SK-N-SH (cell line): Measurements from ENCODE around the gene DENND10. TPM values are rescaled to one million over a fixed set of nuclear protein-coding genes. Genes with fewer than 3 reads are reported as not detected.

Experiments used
- CTCF ChIA-PET: fragments of 300-600, 350-600 bp; formaldehyde crosslinking; extraction: SDS; loops from one replicate; lab custom pipeline; 2021; lab: Yijun Ruan, JAX
- POLR2A ChIA-PET: fragments of 350-600 bp; sonication (Branson Sonifier 250); formaldehyde crosslinking; extraction: SDS; loops from one replicate; lab custom pipeline; 2020; ENCODE audit warnings: antibody characterized with exemption, inconsistent platforms; lab: Yijun Ruan, JAX
- DNase-seq: peaks from one replicate; pipeline ENCODE4 v3.0.0; 2012
- H2AFZ ChIP-seq: fragments of 200-600 bp; sonication (generic); 2 replicates; pipeline ENCODE4 v1.8.1; 2016; ENCODE audit warnings: antibody characterized with exemption, mild to moderate bottlenecking, low read depth
- H3F3A ChIP-seq: fragments of 200-600 bp; sonication (generic); replicated peaks from 2 replicates; pipeline ENCODE3; 2016; ENCODE audit warnings: antibody characterized with exemption, mild to moderate bottlenecking; ENCODE audit not compliant: insufficient read depth
- H3K27ac ChIP-seq, 2 experiments: fragments of 200-500 bp in 1 of 2; fragments of 200-600 bp in 1 of 2; sonication (Bioruptor generic) in 1 of 2; sonication (generic), shearing (Covaris generic) in 1 of 2; 2 replicates each; pipeline versions ENCODE4 v1.5.1 to v1.6.1; 2014 to 2016; ENCODE audit warnings: low read depth in 2 of 2, inconsistent platforms in 1 of 2, low read length in 1 of 2, mild to moderate bottlenecking in 1 of 2, mixed read lengths in 1 of 2
- H3K27me3 ChIP-seq: fragments of 200-600 bp; sonication (generic), shearing (Covaris generic); 2 replicates; pipeline ENCODE4 v1.6.1; 2016; ENCODE audit warnings: mixed run types; ENCODE audit not compliant: insufficient read depth
- H3K36me3 ChIP-seq, 2 experiments: fragments of 200-500 bp in 1 of 2; fragments of 200-600 bp in 1 of 2; sonication (Bioruptor generic) in 1 of 2; sonication (generic) in 1 of 2; replicated peaks in 1 of 2; 2 replicates each; pipeline versions ENCODE3 to v1.5.1; 2014 to 2016; ENCODE audit warnings: low read length in 1 of 2, mild to moderate bottlenecking in 1 of 2; ENCODE audit not compliant: insufficient read depth in 2 of 2, control insufficient read depth in 1 of 2
- H3K4me1 ChIP-seq, 2 experiments: fragments of 200-500 bp in 1 of 2; fragments of 200-600 bp in 1 of 2; sonication (Bioruptor generic) in 1 of 2; sonication (generic), shearing (Covaris generic) in 1 of 2; 2 replicates each; pipeline versions ENCODE4 v1.5.1 to v1.6.1; 2014 to 2016; ENCODE audit warnings: low read depth in 1 of 2, low read length in 1 of 2, mixed run types in 1 of 2; ENCODE audit not compliant: insufficient read depth in 2 of 2, control insufficient read depth in 1 of 2
- H3K4me2 ChIP-seq: fragments of 200-600 bp; sonication (generic), shearing (Covaris generic); 2 replicates; pipeline ENCODE4 v1.6.1; 2017; ENCODE audit warnings: mixed run types
- H3K4me3 ChIP-seq, 2 experiments: fragments of 200-500 bp in 1 of 2; fragments of 200-600 bp in 1 of 2; sonication (Bioruptor generic) in 1 of 2; sonication (generic), shearing (Covaris generic) in 1 of 2; 2 replicates each; pipeline versions ENCODE4 v1.5.1 to v1.8.1; 2014 to 2016; ENCODE audit warnings: low read depth in 2 of 2, inconsistent platforms in 1 of 2, low read length in 1 of 2, mild to moderate bottlenecking in 1 of 2, mixed read lengths in 1 of 2, moderate library complexity in 1 of 2
- H3K79me2 ChIP-seq: fragments of 200-600 bp; sonication (generic); 2 replicates; pipeline ENCODE4 v1.8.1; 2017; ENCODE audit warnings: mild to moderate bottlenecking; ENCODE audit not compliant: insufficient read depth
- H3K9ac ChIP-seq: fragments of 200-600 bp; sonication (generic); 2 replicates; pipeline ENCODE4 v1.6.1; 2017; ENCODE audit warnings: mixed run types
- H3K9me2 ChIP-seq: fragments of 200-600 bp; sonication (generic); 2 replicates; pipeline ENCODE4 v1.6.1; 2017; ENCODE audit warnings: mixed run types
- H3K9me3 ChIP-seq: fragments of 200-600 bp; sonication (generic); 2 replicates; pipeline ENCODE4 v1.6.1; 2017; ENCODE audit warnings: mixed run types, mild to moderate bottlenecking, moderate library complexity
- H4K20me1 ChIP-seq: fragments of 200-600 bp; sonication (generic); 2 replicates; pipeline ENCODE4 v1.6.1; 2017; ENCODE audit warnings: mild to moderate bottlenecking, mixed run types; ENCODE audit not compliant: insufficient read depth
- CTCF ChIP-seq: fragments of 200-600 bp; sonication (generic); IDR thresholded peaks from 2 replicates; pipeline ENCODE4 v1.6.1; 2017; ENCODE audit warnings: antibody characterized with exemption, mild to moderate bottlenecking, moderate library complexity
- FOXM1 ChIP-seq: IDR thresholded peaks from 2 replicates; pipeline ENCODE4 v1.4.0; 2012; ENCODE audit warnings: low read depth, mild to moderate bottlenecking
- GATA2 ChIP-seq: sonication (generic); formaldehyde crosslinking; IDR thresholded peaks from 2 replicates; pipeline ENCODE4 v1.5.0; 2020; ENCODE audit warnings: mild to moderate bottlenecking, missing genetic modification reagents
- JUND ChIP-seq: IDR thresholded peaks from 2 replicates; pipeline ENCODE4 v1.4.0; 2012
- MAX ChIP-seq: IDR thresholded peaks from 2 replicates; pipeline ENCODE4 v1.4.0; 2012; ENCODE audit warnings: low read depth
- NFIC ChIP-seq: IDR thresholded peaks from 2 replicates; pipeline ENCODE4 v1.4.0; 2012; ENCODE audit warnings: borderline replicate concordance
- NRF1 ChIP-seq: IDR thresholded peaks from 2 replicates; pipeline ENCODE4 v1.6.1; 2012; ENCODE audit warnings: low read depth, mild to moderate bottlenecking, low read length
- PBX3 ChIP-seq: IDR thresholded peaks from 2 replicates; pipeline ENCODE4; 2012
- POLR2AphosphoS5 ChIP-seq: IDR thresholded peaks from 2 replicates; pipeline ENCODE4 v1.6.1; 2012; ENCODE audit warnings: low read depth, low read length
- RCOR1 ChIP-seq: fragments of 150-350 bp; IDR thresholded peaks from 2 replicates; pipeline ENCODE4 v1.6.1; 2017; ENCODE audit warnings: antibody characterized with exemption, low read length
- REST ChIP-seq: IDR thresholded peaks from 2 replicates; pipeline ENCODE4 v1.6.1; 2012; ENCODE audit warnings: mild to moderate bottlenecking, low read depth, low read length, moderate library complexity
- RFX5 ChIP-seq: IDR thresholded peaks from 2 replicates; pipeline ENCODE4 v1.6.1; 2012; ENCODE audit warnings: mild to moderate bottlenecking, improper control_type of control experiment, low read length
- RXRA ChIP-seq: IDR thresholded peaks from 2 replicates; pipeline ENCODE4 v1.4.0; 2012; ENCODE audit warnings: low read depth, mild to moderate bottlenecking, borderline replicate concordance
- SIN3A ChIP-seq: IDR thresholded peaks from 2 replicates; pipeline ENCODE4 v1.6.1; 2012; ENCODE audit warnings: low read depth, mild to moderate bottlenecking, low read length, moderate library complexity, borderline replicate concordance
- SMC3 ChIP-seq: IDR thresholded peaks from 2 replicates; pipeline ENCODE4 v1.6.1; 2012; ENCODE audit warnings: low read depth, low read length, improper control_type of control experiment
- TAF1 ChIP-seq: IDR thresholded peaks from 2 replicates; pipeline ENCODE4 v1.6.1; 2012; ENCODE audit warnings: low read depth, mild to moderate bottlenecking, low read length, moderate library complexity, borderline replicate concordance
- TCF12 ChIP-seq: IDR thresholded peaks from 2 replicates; pipeline ENCODE4 v1.4.0; 2012
- TEAD4 ChIP-seq: IDR thresholded peaks from 2 replicates; pipeline ENCODE4 v1.4.0; 2012; ENCODE audit warnings: mild to moderate bottlenecking, borderline replicate concordance; ENCODE audit not compliant: insufficient read depth
- USF1 ChIP-seq: IDR thresholded peaks from 2 replicates; pipeline ENCODE4 v1.4.0; 2012; ENCODE audit warnings: low read depth, borderline replicate concordance
- YY1 ChIP-seq: IDR thresholded peaks from 2 replicates; pipeline ENCODE4 v1.4.0; 2012; ENCODE audit warnings: low read depth, mild to moderate bottlenecking
- WGBS: methylation state at CpG from one replicate; pipeline ENCODE4 v1.1.6; 2017; ENCODE audit warnings: low lambda C conversion rate; 5-methylcytosine and 5-hydroxymethylcytosine counted together
- polyA plus RNA-seq, 3 experiments: library from polyadenylated mRNA; depleted of rRNA; stranded (reverse); fragments of >200 nt; gene quantifications; 2 replicates each; pipeline ENCODE4 v1.2.3, GENCODE V29; 2012

Gene DENND10
- polyA plus RNA-seq, 1 of the 3 experiments (the other 2 are of a cell fraction): 48.4 TPM

- no peaks in the 10 kb centered on the region for H3K27me3 ChIP-seq
- H3F3A ChIP-seq: peaks cover 11% of the 10 kb centered on the region
- no peak for DNase-seq
- H3K9me2 ChIP-seq: no peaks in the 10 kb centered on the region
- no peak overlapping the region for H2AFZ ChIP-seq
- no peak overlapping the region for H3K4me3 ChIP-seq
- H3K4me2 ChIP-seq: no peak overlapping the region
- peaks cover 86 to 95% of the 10 kb centered on the region in 2 experiments for H3K36me3 ChIP-seq
- peaks cover 88% of the 10 kb centered on the region for H3K79me2 ChIP-seq
- no peaks in the 10 kb centered on the region for H3K4me1 ChIP-seq
- H3K9ac ChIP-seq: no peak overlapping the region
- H3K27ac ChIP-seq: no peak overlapping the region; a peak in 1 of 4 replicates
- WGBS: 95% methylated on average over 1 of the region's 1 CpG
- H4K20me1 ChIP-seq: peaks cover 29% of the 10 kb centered on the region
- H3K9me3 ChIP-seq: no peaks in the 10 kb centered on the region
- CTCF ChIA-PET: no interaction called here
- POLR2A ChIA-PET: no interaction called here
- TF ChIP-seq JUND (no peak), FOXM1 (no peak), NRF1 (no peak), YY1 (no peak), CTCF (no peak), RXRA (no peak), POLR2AphosphoS5 (no peak), PBX3 (no peak), NFIC (no peak), RCOR1 (no peak), USF1 (no peak), RFX5 (no peak), TEAD4 (no peak), GATA2 (CRISPR knock-in tag) (no peak)
Measured at GRCh38 chr10:119060107-119060506, 43.8 kb upstream of the DENND10 start.

- Histone ChIP-seq H3F3A (peaks cover 11% of the 10 kb centered on the region), H3K36me3 (peaks cover 79 to 95% of the 10 kb centered on the region in 2 experiments), H3K9ac (no peak overlapping the region), H2AFZ (no peak overlapping the region), H3K79me2 (peaks cover 97% of the 10 kb centered on the region), H3K27me3 (no peaks in the 10 kb centered on the region), H3K27ac (no peak overlapping the region; a peak in 1 of 4 replicates), H3K4me3 (no peak overlapping the region), H3K9me2 (no peaks in the 10 kb centered on the region), H3K9me3 (no peaks in the 10 kb centered on the region), H3K4me2 (no peak overlapping the region), H4K20me1 (peaks cover 37% of the 10 kb centered on the region), H3K4me1 (no peaks in the 10 kb centered on the region)
- no peak for DNase-seq
- ChIA-PET POLR2A (no interaction called here), CTCF (no interaction called here)
- 100% methylated on average over 1 of the region's 1 CpG for WGBS
- TF ChIP-seq TCF12 (no peak), SIN3A (no peak), MAX (no peak), SMC3 (no peak), REST (no peak), TAF1 (no peak), TEAD4 (no peak), JUND (no peak), NFIC (no peak), RXRA (no peak), YY1 (no peak), NRF1 (no peak), PBX3 (no peak)
Measured at GRCh38 chr10:119061352-119061751, 42.6 kb upstream of the DENND10 start.
